SU-DHL-6 (cell line): Measurements from ENCODE around the gene PHYHIPL.

Experiments used
- H2AFZ ChIP-seq: fragments of 200-600 bp; sonication (generic); 2 replicates; pipeline ENCODE4 v1.6.1; 2014; ENCODE audit warnings: low read depth, mild to moderate bottlenecking, moderate library complexity, mixed read lengths, antibody characterized with exemption, low read length; ENCODE audit not compliant: severe bottlenecking
- H3F3A ChIP-seq: fragments of 200-600 bp; shearing (Covaris generic); 2 replicates; pipeline ENCODE4 v1.6.0; 2016; ENCODE audit warnings: antibody characterized with exemption, mild to moderate bottlenecking; ENCODE audit not compliant: insufficient read depth
- H3K27ac ChIP-seq: fragments of 200-600 bp; sonication (generic); 2 replicates; pipeline ENCODE4 v1.5.1; 2016; ENCODE audit warnings: low read depth, mild to moderate bottlenecking, low read length, moderate library complexity, mixed read lengths
- H3K27me3 ChIP-seq: fragments of 200-600 bp; sonication (generic), shearing (Covaris generic); 2 replicates; pipeline ENCODE4 v1.6.0; 2014; ENCODE audit warnings: mild to moderate bottlenecking, low read length
- H3K36me3 ChIP-seq: fragments of 200-600 bp; sonication (generic); 2 replicates; pipeline ENCODE4 v1.6.1; 2014; ENCODE audit warnings: mild to moderate bottlenecking, low read length, mixed read lengths
- H3K4me2 ChIP-seq: fragments of 300-600, 200-600 bp; shearing (Covaris generic), sonication (generic); 2 replicates; pipeline ENCODE4 v1.6.0; 2014; ENCODE audit warnings: low read length, low read depth, mild to moderate bottlenecking; ENCODE audit not compliant: poor library complexity, severe bottlenecking
- H3K4me3 ChIP-seq: fragments of 200-600 bp; sonication (generic); 2 replicates; pipeline ENCODE4 v1.5.1; 2014; ENCODE audit warnings: antibody characterized with exemption, low read length, mild to moderate bottlenecking, mixed read lengths; ENCODE audit not compliant: insufficient read depth, poor library complexity, severe bottlenecking
- H3K79me2 ChIP-seq: fragments of 200-600 bp; sonication (generic); 2 replicates; pipeline ENCODE4 v1.6.1; 2014; ENCODE audit warnings: mild to moderate bottlenecking, low read length, moderate library complexity; ENCODE audit not compliant: insufficient read depth
- H3K9ac ChIP-seq: fragments of 200-600 bp; sonication (generic); 2 replicates; pipeline ENCODE4 v1.7.0; 2014; ENCODE audit warnings: mild to moderate bottlenecking, low read length
- H3K9me2 ChIP-seq: fragments of 200-600 bp; sonication (generic); replicated peaks from 2 replicates; pipeline ENCODE4 v1.6.1; 2014; ENCODE audit warnings: low read length; ENCODE audit not compliant: insufficient read depth
- H3K9me3 ChIP-seq: fragments of 200-600 bp; sonication (generic); 2 replicates; pipeline ENCODE4 v1.6.1; 2014; ENCODE audit warnings: low read length, mixed read lengths; ENCODE audit not compliant: insufficient read depth
- H4K20me1 ChIP-seq: fragments of 200-600 bp; sonication (generic); 2 replicates; pipeline ENCODE4 v1.6.1; 2014; ENCODE audit warnings: low read depth, mild to moderate bottlenecking, antibody characterized with exemption, low read length, moderate library complexity, mixed read lengths
- CTCF ChIP-seq: fragments of 200-600 bp; sonication (generic); IDR thresholded peaks from one replicate; pipeline ENCODE4 v1.5.1; 2017; ENCODE audit warnings: antibody characterized with exemption, mild to moderate bottlenecking, low read length, moderate library complexity; ENCODE audit not compliant: insufficient read depth, poor library complexity, severe bottlenecking
- EZH2phosphoT487 ChIP-seq: fragments of 200-600 bp; sonication (generic), shearing (Covaris generic); conservative IDR thresholded peaks from 2 replicates; pipeline ENCODE4 v1.6.1; 2018; ENCODE audit warnings: mild to moderate bottlenecking, antibody characterized with exemption, low read length, moderate library complexity, mixed read lengths

PHYHIPL gene

DNA sequence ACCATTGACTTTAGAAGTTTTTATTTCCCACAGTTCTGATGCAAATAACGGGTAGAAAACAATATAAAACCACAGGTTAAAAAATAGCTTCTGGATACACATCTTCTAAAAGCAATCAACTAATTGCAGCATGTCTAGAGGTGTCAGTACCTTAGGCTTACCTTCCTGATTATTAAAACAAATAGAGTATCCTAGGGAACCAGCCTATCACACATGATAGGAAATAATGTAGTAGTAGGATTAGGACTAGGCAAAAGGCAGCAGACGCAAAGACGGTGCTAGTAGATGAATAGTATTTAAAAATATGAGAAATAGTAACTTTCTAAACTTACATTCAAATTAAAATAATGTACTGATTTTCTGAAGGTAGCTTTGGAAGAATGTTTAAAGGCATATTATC, 41.7 kb upstream of the PHYHIPL start:
- H3F3A ChIP-seq, result no peaks in the 10 kb centered on the region
- no peak overlapping the region for H3K4me2 ChIP-seq
- TF ChIP-seq CTCF (no peak), EZH2phosphoT487 (no peak)
- no peaks in the 10 kb centered on the region for H3K27me3 ChIP-seq
- H3K9me3 ChIP-seq, result no peaks in the 10 kb centered on the region
- H3K27ac ChIP-seq, result no peak overlapping the region
- no peaks in the 10 kb centered on the region for H3K79me2 ChIP-seq
- no peaks in the 10 kb centered on the region for H3K9me2 ChIP-seq
- no peak overlapping the region for H3K9ac ChIP-seq
- no peaks in the 10 kb centered on the region for H3K36me3 ChIP-seq
- H4K20me1 ChIP-seq, result no peaks in the 10 kb centered on the region
- no peak overlapping the region for H3K4me3 ChIP-seq
- H2AFZ ChIP-seq, result no peak overlapping the region

DNA sequence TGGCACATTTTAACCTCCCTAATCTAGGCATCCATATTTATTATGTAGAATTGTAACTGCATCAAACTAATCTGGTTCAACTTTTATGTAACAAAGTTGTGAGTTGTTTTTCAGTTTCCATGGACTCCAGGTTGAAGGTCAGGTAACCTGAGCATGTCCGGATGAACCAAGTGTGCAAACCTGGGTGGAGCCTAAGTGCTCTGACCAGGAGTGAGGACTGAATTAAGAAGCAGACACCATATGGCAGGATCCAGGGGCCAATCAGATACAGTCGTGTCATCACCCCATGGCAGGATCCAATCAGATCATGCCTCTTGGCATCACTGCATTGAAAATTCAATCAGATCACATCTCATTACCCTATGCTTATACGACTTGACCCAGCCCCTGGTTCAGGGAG, 41.2 kb upstream of the PHYHIPL start:
- H3K27me3 ChIP-seq, result no peaks in the 10 kb centered on the region
- no peaks in the 10 kb centered on the region for H4K20me1 ChIP-seq
- no peak overlapping the region for H3K4me3 ChIP-seq
- TF ChIP-seq EZH2phosphoT487 (no peak), CTCF (no peak)
- H3K9me3 ChIP-seq, result no peaks in the 10 kb centered on the region
- no peak overlapping the region for H3K27ac ChIP-seq
- no peaks in the 10 kb centered on the region for H3K36me3 ChIP-seq
- no peaks in the 10 kb centered on the region for H3K9me2 ChIP-seq
- H3K79me2 ChIP-seq, result no peaks in the 10 kb centered on the region
- H3K9ac ChIP-seq, result no peak overlapping the region
- H3K4me2 ChIP-seq, result no peak overlapping the region
- H2AFZ ChIP-seq, result no peak overlapping the region
- no peaks in the 10 kb centered on the region for H3F3A ChIP-seq

- Histone ChIP-seq H3K9ac (no peak overlapping the region), H3K4me3 (no peak overlapping the region), H2AFZ (no peak overlapping the region), H3K79me2 (no peaks in the 10 kb centered on the region), H3K27me3 (no peaks in the 10 kb centered on the region), H3K27ac (no peak overlapping the region), H3F3A (no peaks in the 10 kb centered on the region), H3K4me2 (no peak overlapping the region), H3K36me3 (no peaks in the 10 kb centered on the region), H3K9me2 (no peaks in the 10 kb centered on the region), H3K9me3 (no peaks in the 10 kb centered on the region), H4K20me1 (no peaks in the 10 kb centered on the region)
- TF ChIP-seq EZH2phosphoT487 (no peak), CTCF (no peak)
These were observed 38.4 kb upstream of the PHYHIPL start for GRCh38 chr10:59138052-59138451.

GRCh38 chr10:59143544-59143943, 32.9 kb upstream of the PHYHIPL start:
- Histone ChIP-seq H3K79me2 (no peaks in the 10 kb centered on the region), H3K9me2 (no peaks in the 10 kb centered on the region), H3K36me3 (no peaks in the 10 kb centered on the region), H3F3A (no peaks in the 10 kb centered on the region), H4K20me1 (no peaks in the 10 kb centered on the region), H3K4me2 (no peak overlapping the region), H2AFZ (no peak overlapping the region), H3K27me3 (no peaks in the 10 kb centered on the region), H3K9ac (no peak overlapping the region), H3K4me3 (no peak overlapping the region), H3K9me3 (no peaks in the 10 kb centered on the region), H3K27ac (no peak overlapping the region)
- no peak for TF ChIP-seq CTCF
- TF ChIP-seq EZH2phosphoT487, result no peak
